Measurements from ENCODE around the gene CGB2. TPM values are rescaled to one million over a fixed set of nuclear protein-coding genes. Genes with fewer than 3 reads are reported as not detected.

CGB2 gene
- total RNA-seq, 1 experiment from 2014 or later: 0.77 TPM

DNA sequence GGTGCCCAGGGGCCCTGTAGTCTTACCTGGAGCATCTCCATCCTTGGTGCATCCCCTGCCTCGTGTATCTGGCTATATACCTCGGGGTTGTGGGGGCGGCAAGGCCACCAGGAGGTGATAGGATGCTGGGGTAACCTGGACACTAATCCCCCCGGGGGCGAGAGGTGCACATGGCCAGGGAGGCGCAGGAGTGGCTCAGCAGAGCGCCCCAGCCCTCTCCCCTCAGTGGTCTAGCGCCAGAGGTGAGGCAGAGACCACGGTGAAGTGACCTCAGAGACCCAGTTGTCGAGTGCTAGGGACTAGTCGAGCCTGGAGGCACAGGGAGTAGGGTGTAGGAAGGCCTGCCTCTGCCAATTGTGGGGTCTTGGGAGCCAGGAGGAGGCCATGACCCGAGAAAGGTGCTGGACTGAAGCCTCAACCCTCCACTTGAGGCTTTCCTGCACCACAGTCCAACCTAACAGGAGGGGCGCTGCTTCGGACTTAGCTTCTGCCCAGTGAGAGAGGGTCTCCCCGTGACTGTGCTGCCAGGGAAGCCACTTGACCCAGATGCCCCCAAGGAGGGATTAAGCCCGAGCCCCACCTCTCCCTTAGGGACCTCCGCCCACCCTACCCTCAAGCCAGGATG is 14.5 kb upstream of the CGB2 start, which contains the start of gene LHB:
Gene LHB (minus strand): TSS at position 51 of the 625 bp plus-strand sequence. CDS start 10 bp downstream, at position 41.
- Histone ChIP-seq H3K23me2 (ENCODE audit: insufficient read length, low read depth, low read length, poor library complexity, severe bottlenecking) (peaks cover 8% of the 10 kb centered on the region), H3K4me1 (ENCODE audit: insufficient read depth, low read length) (peaks cover 4% of the 10 kb centered on the region; the same call in 1 of the 2 replicates), H2BK12ac (ENCODE audit: insufficient read length, low read depth, low read length) (no peak within 1 kb of the TSS), H3K27me3 (ENCODE audit: insufficient read depth, low read length) (no peaks in the 10 kb centered on the region; the same call in 1 of the 2 replicates), H3K9ac (ENCODE audit: extremely low read depth, insufficient read length, low read length) (no peak within 1 kb of the TSS), H3K27ac (ENCODE audit: insufficient read length, low read depth, low read length) (no peak within 1 kb of the TSS), H3K56ac (ENCODE audit: insufficient read length, low read depth, low read length) (no peak within 1 kb of the TSS), H4K8ac (replicated peaks; ENCODE audit: insufficient read length, low read depth, low read length) (no peak within 1 kb of the TSS), H2BK120ac (ENCODE audit: low read depth, low read length, poor library complexity, severe bottlenecking) (no peak within 1 kb of the TSS), H3T11ph (ENCODE audit: low read length) (no peak within 1 kb of the TSS), H3K79me1 (ENCODE audit: insufficient read depth, low read depth, low read length, poor library complexity, severe bottlenecking) (no peaks in the 10 kb centered on the region), H2AK5ac (ENCODE audit: insufficient read length, low read length) (no peak within 1 kb of the TSS), H3K23ac (ENCODE audit: insufficient read length, low read depth, low read length) (no peak within 1 kb of the TSS), H4K20me1 (ENCODE audit: control insufficient read depth, insufficient read depth, insufficient read length) (no peaks in the 10 kb centered on the region), H3K4ac (ENCODE audit: low read depth, low read length) (no peak within 1 kb of the TSS), H2BK15ac (ENCODE audit: low read depth, low read length) (no peak within 1 kb of the TSS), H2BK5ac (ENCODE audit: insufficient read length, low read length) (no peak within 1 kb of the TSS), H4K91ac (ENCODE audit: insufficient read length, low read depth, low read length) (no peak within 1 kb of the TSS), H3K14ac (ENCODE audit: insufficient read depth, low read length) (no peak within 1 kb of the TSS; the same call in 1 of the 2 replicates), H3K4me2 (ENCODE audit: insufficient read depth, insufficient read length, low read length) (peak within 1 kb of the TSS; percentile 25), H3K79me2 (ENCODE audit: insufficient read depth, low read length) (no peaks in the 10 kb centered on the region), H4K5ac (ENCODE audit: insufficient read length, low read depth, low read length) (no peak within 1 kb of the TSS), H3K18ac (ENCODE audit: insufficient read length, low read depth, low read length) (no peak within 1 kb of the TSS), H3K9me3 (ENCODE audit: control insufficient read depth, low read depth, low read length) (no peaks in the 10 kb centered on the region), H2AFZ (ENCODE audit: low read length) (no peak within 1 kb of the TSS), H2BK20ac (ENCODE audit: low read depth, low read length, poor library complexity, severe bottlenecking) (no peak within 1 kb of the TSS)
- Mint-ChIP-seq H3K27ac (no peak within 1 kb of the TSS), H3K27me3 (ENCODE audit: low read depth) (peaks cover 34% of the 10 kb centered on the region), H3K9me3 (peaks cover 0 to 1% of the 10 kb centered on the region in 2 experiments; a peak in 2 of 5 replicates), H3K4me1 (peaks cover 15 to 36% of the 10 kb centered on the region in 2 experiments), H3K4me3 (peak within 1 kb of the TSS; percentile 54 to 66; a peak in 4 of 5 replicates), H3K36me3 (ENCODE audit: insufficient read depth in 1 of 3, low read depth in 3 of 3) (peaks cover 12 to 41% (median 39%) of the 10 kb centered on the region in 3 experiments; a peak in 6 of 7 replicates)
- WGBS (ENCODE audit: extremely low coverage, insufficient read length, low lambda C conversion rate): no CpG with 5 or more reads among the region's 17 CpGs
- DNase-seq: peak; percentile 61
- TF ChIP-seq, protein P1, sequence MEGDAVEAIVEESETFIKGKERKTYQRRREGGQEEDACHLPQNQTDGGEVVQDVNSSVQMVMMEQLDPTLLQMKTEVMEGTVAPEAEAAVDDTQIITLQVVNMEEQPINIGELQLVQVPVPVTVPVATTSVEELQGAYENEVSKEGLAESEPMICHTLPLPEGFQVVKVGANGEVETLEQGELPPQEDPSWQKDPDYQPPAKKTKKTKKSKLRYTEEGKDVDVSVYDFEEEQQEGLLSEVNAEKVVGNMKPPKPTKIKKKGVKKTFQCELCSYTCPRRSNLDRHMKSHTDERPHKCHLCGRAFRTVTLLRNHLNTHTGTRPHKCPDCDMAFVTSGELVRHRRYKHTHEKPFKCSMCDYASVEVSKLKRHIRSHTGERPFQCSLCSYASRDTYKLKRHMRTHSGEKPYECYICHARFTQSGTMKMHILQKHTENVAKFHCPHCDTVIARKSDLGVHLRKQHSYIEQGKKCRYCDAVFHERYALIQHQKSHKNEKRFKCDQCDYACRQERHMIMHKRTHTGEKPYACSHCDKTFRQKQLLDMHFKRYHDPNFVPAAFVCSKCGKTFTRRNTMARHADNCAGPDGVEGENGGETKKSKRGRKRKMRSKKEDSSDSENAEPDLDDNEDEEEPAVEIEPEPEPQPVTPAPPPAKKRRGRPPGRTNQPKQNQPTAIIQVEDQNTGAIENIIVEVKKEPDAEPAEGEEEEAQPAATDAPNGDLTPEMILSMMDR (conservative IDR thresholded peaks at IDR 0.05): no peak

Measured in H9 (cell line).